ENCODE data around the gene KPNA3.

GRCh38 chr13:49833402-49833801 is 40.9 kb upstream of the KPNA3 start:
- TF ChIP-seq CTCF (conservative IDR thresholded peaks at IDR 0.05 in 1 of 2, IDR thresholded peaks at IDR 0.05 in 1 of 2; ENCODE audit: low read depth in 1 of 2, low read length in 2 of 2) (no peak), EZH2 (IDR thresholded peaks at IDR 0.05; ENCODE audit: low read length, missing control alignments) (no peak)
